HepG2 (cell line): ENCODE data around the gene KLF9. TPM values are rescaled to one million over a fixed set of nuclear protein-coding genes. Genes with fewer than 3 reads are reported as not detected.

Experiments used
- BRD4 ChIP-seq: sonication (generic); formaldehyde crosslinking; IDR thresholded peaks from 2 replicates; pipeline ENCODE4 v1.4.0; 2020; ENCODE audit warnings: missing genetic modification reagents
- DR1 ChIP-seq: sonication (generic); formaldehyde crosslinking; IDR thresholded peaks from 2 replicates; pipeline ENCODE4 v1.8.0; 2021; ENCODE audit warnings: mild to moderate bottlenecking, missing genetic modification reagents, inconsistent platforms
- HDAC6 ChIP-seq: fragments of 200-600 bp; sonication (generic); IDR thresholded peaks from 2 replicates; pipeline ENCODE4 v1.7.0; 2017; ENCODE audit warnings: mild to moderate bottlenecking, antibody characterized with exemption, low read length, low read depth
- MBNL3 ChIP-seq: fragments of 250-450 bp; sonication (Bioruptor Pico); conservative IDR thresholded peaks from 2 replicates; pipeline ENCODE4 v1.8.0; 2022; ENCODE audit warnings: mild to moderate bottlenecking, inconsistent platforms
- NFIB ChIP-seq: sonication (generic); formaldehyde crosslinking; IDR thresholded peaks from 2 replicates; pipeline ENCODE4 v1.9.0; 2021; ENCODE audit warnings: missing genetic modification reagents, mild to moderate bottlenecking, borderline replicate concordance
- POGZ ChIP-seq: sonication (generic); formaldehyde crosslinking; IDR thresholded peaks from 2 replicates; pipeline ENCODE4 v1.4.0; 2020; ENCODE audit warnings: mild to moderate bottlenecking, missing genetic modification reagents
- TCF12 ChIP-seq, 2 experiments: fragments of 450-650 bp in 1 of 2; sonication (generic) in 1 of 2; formaldehyde crosslinking in 1 of 2; IDR thresholded peaks; 2 replicates each; pipeline versions ENCODE4 v1.6.1 to v1.8.0; 2017 to 2022; ENCODE audit warnings: antibody characterized with exemption in 1 of 2, mild to moderate bottlenecking in 1 of 2, missing genetic modification reagents in 1 of 2, moderate library complexity in 1 of 2
- ZNF558 ChIP-seq: sonication (generic); formaldehyde crosslinking; IDR thresholded peaks from 2 replicates; pipeline ENCODE4 v1.9.0; 2022; ENCODE audit warnings: mild to moderate bottlenecking, missing genetic modification reagents, borderline replicate concordance
- polyA plus RNA-seq, 8 experiments: library from polyadenylated mRNA; depleted of rRNA in 3 of 8; stranded (reverse) in 7 of 8; unstranded in 1 of 8; fragments of >200 nt; fragmentation: Illumina TruSeq in 4 of 8; extraction: Trizol in 4 of 8; gene quantifications; 2 replicates each; pipeline versions ENCODE4 v1.2.1 to v1.2.3, GENCODE V29; 2011 to 2016; ENCODE audit warnings: low read depth in 4 of 8, missing spikeins in 1 of 8, mixed read lengths in 1 of 8; ENCODE audit not compliant: insufficient read depth in 1 of 8
- total RNA-seq, 5 experiments: library from RNA; depleted of rRNA; stranded (reverse); fragments of >200 nt; fragmentation: Illumina TruSeq; extraction: Trizol; gene quantifications; 2 replicates each; pipeline ENCODE4 v1.2.3, GENCODE V29; 2016; ENCODE audit warnings: low read depth in 1 of 5
- TF ChIP-seq, protein P1 (sequence below): sonication (generic); formaldehyde crosslinking; IDR thresholded peaks from 2 replicates; pipeline ENCODE4; 2020; ENCODE audit warnings: missing genetic modification reagents, mild to moderate bottlenecking, borderline replicate concordance
- TF ChIP-seq, protein P2 (sequence below): IDR thresholded peaks from 2 replicates; pipeline ENCODE4 v1.6.1; 2016; ENCODE audit warnings: missing compliant biosample characterization, missing genetic modification reagents, borderline replicate concordance
- TF ChIP-seq, protein P3 (sequence below): sonication (generic); formaldehyde crosslinking; IDR thresholded peaks from 2 replicates; pipeline ENCODE4 v1.8.1; 2022; ENCODE audit warnings: low read depth, mild to moderate bottlenecking, missing genetic modification reagents
- TF ChIP-seq, protein P4 (sequence below): sonication (generic); formaldehyde crosslinking; IDR thresholded peaks from 2 replicates; pipeline ENCODE4 v1.4.0; 2020; ENCODE audit warnings: missing genetic modification reagents, mild to moderate bottlenecking, borderline replicate concordance
- TF ChIP-seq, protein P5 (sequence below): IDR thresholded peaks from 2 replicates; pipeline ENCODE4 v1.6.1; 2016; ENCODE audit warnings: low read depth, missing genetic modification reagents, missing compliant biosample characterization

KLF9 gene
- total and polyA plus RNA-seq, 2 of the 13 experiments (the other 11 are each of a cell fraction or from before 2014, with no cell fraction given): 5.7 to 7.2 TPM

DNA sequence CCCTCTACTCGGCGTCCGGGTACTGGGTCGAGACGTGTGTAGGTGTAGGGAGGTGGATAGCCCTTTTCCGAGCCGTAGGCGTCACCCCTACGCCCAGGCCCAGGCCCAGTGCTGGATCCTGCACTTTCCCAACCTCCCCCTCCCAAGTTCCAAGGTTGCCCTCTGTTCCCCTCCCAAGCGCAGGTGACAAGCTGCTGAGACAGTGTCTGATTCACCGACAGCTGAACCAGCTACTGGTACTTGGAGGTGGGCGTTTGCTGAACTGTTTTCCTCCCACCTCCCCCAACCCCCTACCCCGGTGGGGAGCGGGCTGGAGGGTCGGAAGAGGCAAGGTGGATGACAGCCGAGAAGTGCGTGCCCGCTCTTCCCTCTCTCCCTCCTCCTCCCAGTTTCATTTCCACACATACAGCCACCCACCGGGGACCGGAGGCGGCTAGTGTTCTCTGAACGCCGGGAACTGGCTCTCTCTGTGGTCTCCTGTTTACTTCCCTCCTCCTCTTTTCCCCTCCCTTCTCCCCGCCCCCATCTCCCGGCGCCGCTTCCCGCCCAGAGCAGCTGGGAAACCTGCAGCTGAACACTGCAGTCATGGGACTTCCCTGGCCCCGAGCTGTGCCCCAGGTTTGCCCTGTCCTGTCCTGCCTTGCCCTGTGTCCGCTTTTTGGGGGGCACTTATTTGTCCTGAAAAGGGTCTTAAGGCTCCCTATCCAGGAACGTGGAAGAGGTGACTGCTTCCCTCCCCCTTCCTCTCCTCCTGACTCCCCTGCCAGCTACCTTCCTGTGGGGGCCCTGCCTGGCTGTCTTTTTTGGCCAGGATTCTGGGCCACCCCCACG is 6.2 kb upstream of the KLF9 start (continued):
- TF ChIP-seq MBNL3 (CRISPR knock-in tag) (no peak), HDAC6 (no peak), POGZ (CRISPR knock-in tag) (peak; percentile 66), TCF12 (IDR thresholded peaks at IDR 0.05) (no peak), TCF12 (CRISPR knock-in tag; IDR thresholded peaks at IDR 0.05) (0 out of 2 replicates have a peak, but pooled peaks have one; percentile 64), ZNF558 (CRISPR knock-in tag) (no peak), BRD4 (CRISPR knock-in tag) (peak; percentile 46; the same call in 1 of the 2 replicates), DR1 (no peak), NFIB (CRISPR knock-in tag) (no peak)
- TF ChIP-seq, protein P1, sequence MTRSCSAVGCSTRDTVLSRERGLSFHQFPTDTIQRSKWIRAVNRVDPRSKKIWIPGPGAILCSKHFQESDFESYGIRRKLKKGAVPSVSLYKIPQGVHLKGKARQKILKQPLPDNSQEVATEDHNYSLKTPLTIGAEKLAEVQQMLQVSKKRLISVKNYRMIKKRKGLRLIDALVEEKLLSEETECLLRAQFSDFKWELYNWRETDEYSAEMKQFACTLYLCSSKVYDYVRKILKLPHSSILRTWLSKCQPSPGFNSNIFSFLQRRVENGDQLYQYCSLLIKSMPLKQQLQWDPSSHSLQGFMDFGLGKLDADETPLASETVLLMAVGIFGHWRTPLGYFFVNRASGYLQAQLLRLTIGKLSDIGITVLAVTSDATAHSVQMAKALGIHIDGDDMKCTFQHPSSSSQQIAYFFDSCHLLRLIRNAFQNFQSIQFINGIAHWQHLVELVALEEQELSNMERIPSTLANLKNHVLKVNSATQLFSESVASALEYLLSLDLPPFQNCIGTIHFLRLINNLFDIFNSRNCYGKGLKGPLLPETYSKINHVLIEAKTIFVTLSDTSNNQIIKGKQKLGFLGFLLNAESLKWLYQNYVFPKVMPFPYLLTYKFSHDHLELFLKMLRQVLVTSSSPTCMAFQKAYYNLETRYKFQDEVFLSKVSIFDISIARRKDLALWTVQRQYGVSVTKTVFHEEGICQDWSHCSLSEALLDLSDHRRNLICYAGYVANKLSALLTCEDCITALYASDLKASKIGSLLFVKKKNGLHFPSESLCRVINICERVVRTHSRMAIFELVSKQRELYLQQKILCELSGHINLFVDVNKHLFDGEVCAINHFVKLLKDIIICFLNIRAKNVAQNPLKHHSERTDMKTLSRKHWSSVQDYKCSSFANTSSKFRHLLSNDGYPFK (CRISPR knock-in tag): no peak; the same call in 1 of the 2 replicates
- TF ChIP-seq, protein P2, sequence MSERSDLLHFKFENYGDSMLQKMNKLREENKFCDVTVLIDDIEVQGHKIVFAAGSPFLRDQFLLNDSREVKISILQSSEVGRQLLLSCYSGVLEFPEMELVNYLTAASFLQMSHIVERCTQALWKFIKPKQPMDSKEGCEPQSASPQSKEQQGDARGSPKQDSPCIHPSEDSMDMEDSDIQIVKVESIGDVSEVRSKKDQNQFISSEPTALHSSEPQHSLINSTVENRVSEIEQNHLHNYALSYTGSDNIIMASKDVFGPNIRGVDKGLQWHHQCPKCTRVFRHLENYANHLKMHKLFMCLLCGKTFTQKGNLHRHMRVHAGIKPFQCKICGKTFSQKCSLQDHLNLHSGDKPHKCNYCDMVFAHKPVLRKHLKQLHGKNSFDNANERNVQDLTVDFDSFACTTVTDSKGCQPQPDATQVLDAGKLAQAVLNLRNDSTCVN (CRISPR knock-in tag): 0 out of 2 replicates have a peak, but pooled peaks have one; percentile 22
- TF ChIP-seq, protein P3, sequence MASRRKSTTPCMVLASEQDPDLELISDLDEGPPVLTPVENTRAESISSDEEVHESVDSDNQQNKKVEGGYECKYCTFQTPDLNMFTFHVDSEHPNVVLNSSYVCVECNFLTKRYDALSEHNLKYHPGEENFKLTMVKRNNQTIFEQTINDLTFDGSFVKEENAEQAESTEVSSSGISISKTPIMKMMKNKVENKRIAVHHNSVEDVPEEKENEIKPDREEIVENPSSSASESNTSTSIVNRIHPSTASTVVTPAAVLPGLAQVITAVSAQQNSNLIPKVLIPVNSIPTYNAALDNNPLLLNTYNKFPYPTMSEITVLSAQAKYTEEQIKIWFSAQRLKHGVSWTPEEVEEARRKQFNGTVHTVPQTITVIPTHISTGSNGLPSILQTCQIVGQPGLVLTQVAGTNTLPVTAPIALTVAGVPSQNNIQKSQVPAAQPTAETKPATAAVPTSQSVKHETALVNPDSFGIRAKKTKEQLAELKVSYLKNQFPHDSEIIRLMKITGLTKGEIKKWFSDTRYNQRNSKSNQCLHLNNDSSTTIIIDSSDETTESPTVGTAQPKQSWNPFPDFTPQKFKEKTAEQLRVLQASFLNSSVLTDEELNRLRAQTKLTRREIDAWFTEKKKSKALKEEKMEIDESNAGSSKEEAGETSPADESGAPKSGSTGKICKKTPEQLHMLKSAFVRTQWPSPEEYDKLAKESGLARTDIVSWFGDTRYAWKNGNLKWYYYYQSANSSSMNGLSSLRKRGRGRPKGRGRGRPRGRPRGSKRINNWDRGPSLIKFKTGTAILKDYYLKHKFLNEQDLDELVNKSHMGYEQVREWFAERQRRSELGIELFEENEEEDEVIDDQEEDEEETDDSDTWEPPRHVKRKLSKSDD (CRISPR knock-in tag): 0 out of 2 replicates have a peak, but pooled peaks have one; percentile 1
- TF ChIP-seq, protein P4, sequence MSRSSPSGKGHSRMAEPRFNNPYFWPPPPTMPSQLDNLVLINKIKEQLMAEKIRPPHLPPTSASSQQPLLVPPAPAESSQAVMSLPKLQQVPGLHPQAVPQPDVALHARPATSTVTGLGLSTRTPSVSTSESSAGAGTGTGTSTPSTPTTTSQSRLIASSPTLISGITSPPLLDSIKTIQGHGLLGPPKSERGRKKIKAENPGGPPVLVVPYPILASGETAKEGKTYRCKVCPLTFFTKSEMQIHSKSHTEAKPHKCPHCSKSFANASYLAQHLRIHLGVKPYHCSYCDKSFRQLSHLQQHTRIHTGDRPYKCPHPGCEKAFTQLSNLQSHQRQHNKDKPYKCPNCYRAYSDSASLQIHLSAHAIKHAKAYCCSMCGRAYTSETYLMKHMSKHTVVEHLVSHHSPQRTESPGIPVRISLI (CRISPR knock-in tag): no peak
- TF ChIP-seq, protein P5, sequence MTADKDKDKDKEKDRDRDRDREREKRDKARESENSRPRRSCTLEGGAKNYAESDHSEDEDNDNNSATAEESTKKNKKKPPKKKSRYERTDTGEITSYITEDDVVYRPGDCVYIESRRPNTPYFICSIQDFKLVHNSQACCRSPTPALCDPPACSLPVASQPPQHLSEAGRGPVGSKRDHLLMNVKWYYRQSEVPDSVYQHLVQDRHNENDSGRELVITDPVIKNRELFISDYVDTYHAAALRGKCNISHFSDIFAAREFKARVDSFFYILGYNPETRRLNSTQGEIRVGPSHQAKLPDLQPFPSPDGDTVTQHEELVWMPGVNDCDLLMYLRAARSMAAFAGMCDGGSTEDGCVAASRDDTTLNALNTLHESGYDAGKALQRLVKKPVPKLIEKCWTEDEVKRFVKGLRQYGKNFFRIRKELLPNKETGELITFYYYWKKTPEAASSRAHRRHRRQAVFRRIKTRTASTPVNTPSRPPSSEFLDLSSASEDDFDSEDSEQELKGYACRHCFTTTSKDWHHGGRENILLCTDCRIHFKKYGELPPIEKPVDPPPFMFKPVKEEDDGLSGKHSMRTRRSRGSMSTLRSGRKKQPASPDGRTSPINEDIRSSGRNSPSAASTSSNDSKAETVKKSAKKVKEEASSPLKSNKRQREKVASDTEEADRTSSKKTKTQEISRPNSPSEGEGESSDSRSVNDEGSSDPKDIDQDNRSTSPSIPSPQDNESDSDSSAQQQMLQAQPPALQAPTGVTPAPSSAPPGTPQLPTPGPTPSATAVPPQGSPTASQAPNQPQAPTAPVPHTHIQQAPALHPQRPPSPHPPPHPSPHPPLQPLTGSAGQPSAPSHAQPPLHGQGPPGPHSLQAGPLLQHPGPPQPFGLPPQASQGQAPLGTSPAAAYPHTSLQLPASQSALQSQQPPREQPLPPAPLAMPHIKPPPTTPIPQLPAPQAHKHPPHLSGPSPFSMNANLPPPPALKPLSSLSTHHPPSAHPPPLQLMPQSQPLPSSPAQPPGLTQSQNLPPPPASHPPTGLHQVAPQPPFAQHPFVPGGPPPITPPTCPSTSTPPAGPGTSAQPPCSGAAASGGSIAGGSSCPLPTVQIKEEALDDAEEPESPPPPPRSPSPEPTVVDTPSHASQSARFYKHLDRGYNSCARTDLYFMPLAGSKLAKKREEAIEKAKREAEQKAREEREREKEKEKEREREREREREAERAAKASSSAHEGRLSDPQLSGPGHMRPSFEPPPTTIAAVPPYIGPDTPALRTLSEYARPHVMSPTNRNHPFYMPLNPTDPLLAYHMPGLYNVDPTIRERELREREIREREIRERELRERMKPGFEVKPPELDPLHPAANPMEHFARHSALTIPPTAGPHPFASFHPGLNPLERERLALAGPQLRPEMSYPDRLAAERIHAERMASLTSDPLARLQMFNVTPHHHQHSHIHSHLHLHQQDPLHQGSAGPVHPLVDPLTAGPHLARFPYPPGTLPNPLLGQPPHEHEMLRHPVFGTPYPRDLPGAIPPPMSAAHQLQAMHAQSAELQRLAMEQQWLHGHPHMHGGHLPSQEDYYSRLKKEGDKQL (CRISPR knock-in tag): no peak
